Karpas-422 (cell line): ENCODE data around the gene CCDC24. TPM values are rescaled to one million over a fixed set of nuclear protein-coding genes. Genes with fewer than 3 reads are reported as not detected.
A peak's percentile ranks its signal among the peaks of the same experiment; 100 is the strongest.

ENCODE experiments used
- DNase-seq: peaks from one replicate; pipeline ENCODE4 v3.0.0-alpha.2; 2015
- H2AFZ ChIP-seq: fragments of 200-600 bp; sonication (generic); 2 replicates; pipeline ENCODE4 v1.6.1; 2014; ENCODE audit warnings: antibody characterized with exemption, low read length, mixed read lengths
- H3K27ac ChIP-seq: fragments of 200-600 bp; sonication (generic); 2 replicates; pipeline ENCODE4 v1.5.1; 2014; ENCODE audit warnings: mild to moderate bottlenecking, low read length, moderate library complexity
- H3K27me3 ChIP-seq: fragments of 200-600 bp; sonication (generic); 2 replicates; pipeline ENCODE4 v1.6.1; 2014; ENCODE audit warnings: low read length, mixed read lengths
- H3K36me3 ChIP-seq: fragments of 200-600 bp; sonication (generic); 2 replicates; pipeline ENCODE4 v1.6.1; 2014; ENCODE audit warnings: low read length, mixed read lengths; ENCODE audit not compliant: insufficient read depth
- H3K4me1 ChIP-seq: fragments of 200-600 bp; sonication (generic); 2 replicates; pipeline ENCODE4 v1.6.1; 2014; ENCODE audit warnings: mild to moderate bottlenecking, low read length, mixed read lengths
- H3K4me2 ChIP-seq: fragments of 200-600 bp; sonication (generic); 2 replicates; pipeline ENCODE4 v1.6.1; 2014; ENCODE audit warnings: low read length, low read depth, mild to moderate bottlenecking; ENCODE audit not compliant: poor library complexity, severe bottlenecking
- H3K4me3 ChIP-seq: fragments of 200-600 bp; sonication (generic); 2 replicates; pipeline ENCODE4 v1.5.1; 2014; ENCODE audit warnings: mild to moderate bottlenecking, antibody characterized with exemption, low read length, mixed read lengths
- H3K79me2 ChIP-seq: fragments of 200-600 bp; sonication (generic); 2 replicates; pipeline ENCODE4 v1.6.1; 2014; ENCODE audit warnings: mild to moderate bottlenecking, low read length, mixed read lengths
- H3K9ac ChIP-seq: fragments of 200-600 bp; sonication (generic); 2 replicates; pipeline ENCODE4 v1.6.0; 2014; ENCODE audit warnings: low read length
- H3K9me2 ChIP-seq: fragments of 200-600 bp; sonication (generic), shearing (Covaris generic); replicated peaks from 2 replicates; pipeline ENCODE4 v1.6.0; 2014; ENCODE audit warnings: mild to moderate bottlenecking, low read length, moderate library complexity; ENCODE audit not compliant: insufficient read depth
- H3K9me3 ChIP-seq: fragments of 300-700, 200-600 bp; sonication (generic); 2 replicates; pipeline ENCODE4 v1.6.1; 2014; ENCODE audit warnings: low read length, mixed read lengths
- H4K20me1 ChIP-seq: fragments of 200-600 bp; sonication (generic); 2 replicates; pipeline ENCODE4 v1.6.1; 2014; ENCODE audit warnings: mild to moderate bottlenecking, antibody characterized with exemption, low read length, low read depth; ENCODE audit not compliant: insufficient read depth
- total RNA-seq: library from RNA; depleted of rRNA; stranded (reverse); fragments of >200 nt; shearing (Covaris generic); gene quantifications from 2 replicates; pipeline ENCODE4 v1.2.3, GENCODE V29; 2014; ENCODE audit warnings: low replicate concordance

CCDC24 gene
- total RNA-seq, 1 experiment from 2014 or later: 28.1 TPM

DNA sequence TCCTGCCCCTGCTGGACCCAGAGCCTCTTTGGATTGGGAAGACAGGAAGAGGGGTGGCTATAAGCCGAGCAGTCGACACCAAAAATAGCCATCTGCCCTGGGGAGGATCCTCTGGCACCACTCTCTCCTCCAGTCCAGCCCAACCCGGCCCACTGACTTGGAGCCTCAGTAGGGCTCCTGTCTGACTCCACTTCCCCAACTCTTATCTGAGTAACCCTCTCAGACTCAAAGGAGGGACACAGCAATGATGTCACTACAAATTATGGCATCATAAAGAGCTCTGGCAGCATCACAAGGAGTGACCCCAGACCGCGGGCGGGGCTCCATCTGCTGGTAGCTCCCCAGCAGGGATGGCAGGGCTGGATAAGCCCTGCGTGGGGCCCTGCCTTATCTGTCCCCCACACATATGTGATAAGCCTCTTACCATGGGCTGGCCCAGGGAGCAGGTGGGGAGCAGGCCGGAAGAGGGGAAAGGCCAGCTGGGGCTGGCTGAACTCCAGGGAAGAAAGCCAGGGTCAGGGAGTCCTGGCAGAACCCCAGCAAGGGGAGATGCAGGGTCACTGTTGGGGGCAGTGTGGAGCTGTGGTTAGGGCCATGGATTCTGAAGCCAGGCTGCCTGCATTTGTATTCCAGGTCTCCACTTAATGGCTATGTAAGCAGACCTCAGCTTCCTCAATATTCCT is 44.5 kb downstream of the CCDC24 start:
- Histone ChIP-seq H3K36me3 (no peaks in the 10 kb centered on the region), H3K4me2 (no peak overlapping the region)

DNA sequence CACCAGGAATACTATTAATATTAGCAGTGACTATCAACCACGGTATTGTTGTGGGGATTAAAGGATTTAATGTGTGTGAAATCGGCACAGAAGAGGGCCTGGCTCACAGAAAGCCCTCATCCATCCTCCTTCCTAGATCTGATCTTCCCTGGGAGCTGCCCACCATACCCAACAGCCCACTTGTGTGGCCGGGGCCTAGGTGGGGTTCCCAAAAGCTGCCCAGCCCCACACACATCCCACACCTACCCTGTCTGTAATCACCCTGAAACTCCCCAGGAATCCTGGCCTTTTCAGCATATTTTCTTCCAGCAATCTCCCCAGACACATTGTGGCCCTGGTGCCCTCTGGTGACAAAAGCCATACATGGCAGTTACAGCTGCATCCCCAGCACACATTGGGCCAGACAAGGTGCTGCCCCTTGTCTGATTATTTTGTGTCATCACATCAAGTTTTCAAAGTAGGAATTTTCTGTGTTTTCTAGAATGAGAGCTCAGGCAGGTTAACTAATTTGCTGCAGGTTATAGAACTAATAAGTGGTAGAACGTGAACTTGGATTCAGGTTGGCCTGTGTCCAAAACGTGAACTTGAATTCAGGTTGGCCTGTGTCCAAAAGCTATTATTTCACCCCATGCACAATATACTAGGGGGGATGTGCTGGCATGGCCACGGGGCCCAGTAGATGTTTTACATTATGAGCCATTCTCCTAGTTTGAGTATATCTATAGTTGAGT is 45.2 kb downstream of the CCDC24 start:
- no peaks in the 10 kb centered on the region for H3K27me3 ChIP-seq
- no peak overlapping the region for H2AFZ ChIP-seq
- H3K4me3 ChIP-seq: no peak overlapping the region
- no peaks in the 10 kb centered on the region for H3K79me2 ChIP-seq
- DNase-seq: peak; percentile 89
- H3K4me2 ChIP-seq: no peak overlapping the region
- no peaks in the 10 kb centered on the region for H3K9me2 ChIP-seq
- H3K36me3 ChIP-seq: no peaks in the 10 kb centered on the region
- peaks cover 28% of the 10 kb centered on the region for H3K4me1 ChIP-seq
- no peak overlapping the region for H3K9ac ChIP-seq
- no peaks in the 10 kb centered on the region for H3K9me3 ChIP-seq
- H3K27ac ChIP-seq: no peak overlapping the region
- H4K20me1 ChIP-seq: no peaks in the 10 kb centered on the region

More for the DNA sequence above, 44.5 kb downstream of the CCDC24 start:
- H3K4me3 ChIP-seq: no peak overlapping the region
- no peak overlapping the region for H3K27ac ChIP-seq
- no peak overlapping the region for H2AFZ ChIP-seq
- no peaks in the 10 kb centered on the region for H4K20me1 ChIP-seq
- no peaks in the 10 kb centered on the region for H3K79me2 ChIP-seq
- H3K27me3 ChIP-seq: no peaks in the 10 kb centered on the region
- peaks cover 30% of the 10 kb centered on the region for H3K4me1 ChIP-seq
- H3K9me3 ChIP-seq: no peaks in the 10 kb centered on the region
- H3K9ac ChIP-seq: no peak overlapping the region
- H3K9me2 ChIP-seq: no peaks in the 10 kb centered on the region
- DNase-seq: peak; percentile 50

DNA sequence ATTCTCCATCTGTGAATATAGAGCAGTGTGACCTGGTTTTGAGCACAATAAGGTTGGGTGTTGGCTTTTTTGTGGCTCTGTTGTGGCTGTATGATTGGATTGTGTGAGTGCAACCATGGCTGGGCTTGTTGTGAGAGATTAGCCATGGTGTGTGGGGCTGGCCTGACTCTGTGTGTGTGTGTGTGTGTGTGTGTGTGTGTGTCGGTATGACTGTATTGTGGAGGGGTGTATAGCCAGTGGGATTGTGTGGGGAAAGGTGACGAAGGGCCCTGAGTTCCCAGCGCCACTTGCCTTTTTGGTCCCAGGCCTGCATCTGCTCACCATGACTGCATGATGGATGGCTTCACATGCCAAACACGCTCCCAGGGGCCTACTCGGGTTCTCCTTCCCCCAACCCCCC is 45.8 kb downstream of the CCDC24 start:
- DNase-seq: no peak
- no peaks in the 10 kb centered on the region for H3K79me2 ChIP-seq
- H3K27me3 ChIP-seq: no peaks in the 10 kb centered on the region
- H3K4me3 ChIP-seq: no peak overlapping the region
- peaks cover 22% of the 10 kb centered on the region for H3K4me1 ChIP-seq
- no peak overlapping the region for H3K4me2 ChIP-seq
- H3K9ac ChIP-seq: no peak overlapping the region
- no peak overlapping the region for H2AFZ ChIP-seq
- H4K20me1 ChIP-seq: no peaks in the 10 kb centered on the region
- H3K9me2 ChIP-seq: no peaks in the 10 kb centered on the region
- no peaks in the 10 kb centered on the region for H3K9me3 ChIP-seq
- no peak overlapping the region for H3K27ac ChIP-seq
- no peaks in the 10 kb centered on the region for H3K36me3 ChIP-seq

DNA sequence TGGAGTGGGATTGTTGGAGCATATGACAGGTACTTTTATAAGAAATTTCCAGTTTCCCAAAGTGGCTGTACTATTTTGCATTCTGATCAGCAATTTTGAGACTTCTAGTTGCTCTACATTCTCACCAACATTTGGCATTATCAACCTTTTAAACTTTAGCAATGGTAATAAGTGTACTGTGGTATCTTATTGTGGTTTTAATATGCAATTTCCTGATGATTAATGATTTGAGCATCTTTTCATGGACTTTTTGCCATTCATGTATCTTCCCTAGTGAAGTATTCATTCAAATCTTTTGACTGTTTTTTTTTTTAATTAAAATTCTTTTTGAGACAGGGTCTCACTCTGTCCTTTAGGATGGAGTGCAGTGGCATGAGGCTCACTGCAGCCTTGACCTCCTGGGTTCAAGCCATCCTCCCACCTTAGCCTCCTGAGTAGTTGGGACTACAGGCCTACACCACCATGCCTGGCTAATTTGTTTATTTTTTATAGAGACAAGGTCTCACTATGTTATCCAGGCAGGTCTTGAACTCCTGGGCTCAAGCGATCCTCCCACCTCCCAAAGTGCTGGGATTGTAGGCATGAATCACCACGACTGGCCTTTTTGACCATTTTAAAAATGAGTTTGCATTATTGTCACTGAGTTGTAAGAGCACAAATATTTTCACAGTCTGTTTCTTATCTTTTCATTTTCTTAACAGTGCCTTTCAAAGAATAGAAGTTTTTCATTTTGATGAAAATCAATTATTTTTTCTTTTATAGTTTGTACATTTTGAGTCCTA is 47.7 kb downstream of the CCDC24 start:
- Histone ChIP-seq H3K9me3 (no peaks in the 10 kb centered on the region), H3K4me2 (no peak overlapping the region), H4K20me1 (no peaks in the 10 kb centered on the region), H3K27ac (no peak overlapping the region), H3K4me1 (peaks cover 18% of the 10 kb centered on the region), H3K9ac (no peak overlapping the region), H3K9me2 (no peaks in the 10 kb centered on the region), H3K27me3 (no peaks in the 10 kb centered on the region), H3K4me3 (no peak overlapping the region), H2AFZ (no peak overlapping the region), H3K36me3 (no peaks in the 10 kb centered on the region), H3K79me2 (no peaks in the 10 kb centered on the region)
- DNase-seq: no peak

DNA sequence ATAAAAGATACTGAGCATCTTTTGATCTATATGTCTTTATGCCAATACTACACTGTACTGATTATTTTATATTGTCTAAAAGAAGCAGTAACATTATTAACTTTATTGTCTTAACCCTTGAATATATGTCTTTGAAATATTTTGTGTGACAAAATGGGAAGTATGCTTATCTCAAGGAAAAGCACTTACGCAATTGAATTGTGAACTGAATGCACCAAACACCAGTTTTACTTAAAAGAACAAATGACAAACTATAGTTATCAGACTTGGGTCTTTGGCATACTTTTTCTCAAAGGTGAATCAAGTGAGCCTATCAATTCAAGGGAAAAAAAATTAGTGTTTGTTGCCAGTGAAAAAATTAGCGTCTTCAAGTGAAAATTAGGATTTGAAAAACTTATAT is 49.0 kb downstream of the CCDC24 start:
- H3K79me2 ChIP-seq: no peaks in the 10 kb centered on the region
- H3K27me3 ChIP-seq: no peaks in the 10 kb centered on the region
- no peak overlapping the region for H3K27ac ChIP-seq
- no peak for DNase-seq
- H3K36me3 ChIP-seq: no peaks in the 10 kb centered on the region
- H3K4me3 ChIP-seq: no peak overlapping the region
- no peaks in the 10 kb centered on the region for H3K9me2 ChIP-seq
- H4K20me1 ChIP-seq: no peaks in the 10 kb centered on the region
- H2AFZ ChIP-seq: no peak overlapping the region
- H3K9ac ChIP-seq: no peak overlapping the region
- peak overlapping the region; percentile 52 for H3K4me2 ChIP-seq
- H3K9me3 ChIP-seq: no peaks in the 10 kb centered on the region
- peaks cover 18% of the 10 kb centered on the region for H3K4me1 ChIP-seq

DNA sequence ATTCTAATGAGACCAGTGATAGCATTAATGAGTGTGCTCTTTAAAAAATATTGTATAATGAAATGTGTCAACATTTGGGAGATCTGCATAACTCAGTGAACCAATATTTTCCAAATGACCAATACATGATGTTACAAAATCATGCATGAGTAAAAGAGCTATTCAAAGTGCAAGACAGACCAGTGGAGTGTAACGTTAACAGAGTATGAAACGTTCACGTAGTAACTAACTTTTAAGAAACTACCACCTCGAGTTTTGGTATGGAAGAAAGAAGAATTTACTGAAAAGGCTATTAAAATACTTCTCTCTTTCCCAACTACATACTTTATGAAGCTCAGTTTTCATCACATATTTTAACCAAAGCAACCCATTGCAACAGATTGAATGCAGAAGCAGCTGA is 49.4 kb downstream of the CCDC24 start:
- Histone ChIP-seq H4K20me1 (no peaks in the 10 kb centered on the region), H3K4me1 (peaks cover 18% of the 10 kb centered on the region), H3K4me2 (peak overlapping the region; percentile 52), H2AFZ (no peak overlapping the region), H3K27ac (no peak overlapping the region), H3K36me3 (no peaks in the 10 kb centered on the region), H3K79me2 (no peaks in the 10 kb centered on the region), H3K9ac (0 out of 2 replicates have a peak overlapping the region, but pooled peaks have one; percentile 29), H3K4me3 (no peak overlapping the region), H3K27me3 (no peaks in the 10 kb centered on the region), H3K9me3 (no peaks in the 10 kb centered on the region), H3K9me2 (no peaks in the 10 kb centered on the region)
- no peak for DNase-seq

DNA sequence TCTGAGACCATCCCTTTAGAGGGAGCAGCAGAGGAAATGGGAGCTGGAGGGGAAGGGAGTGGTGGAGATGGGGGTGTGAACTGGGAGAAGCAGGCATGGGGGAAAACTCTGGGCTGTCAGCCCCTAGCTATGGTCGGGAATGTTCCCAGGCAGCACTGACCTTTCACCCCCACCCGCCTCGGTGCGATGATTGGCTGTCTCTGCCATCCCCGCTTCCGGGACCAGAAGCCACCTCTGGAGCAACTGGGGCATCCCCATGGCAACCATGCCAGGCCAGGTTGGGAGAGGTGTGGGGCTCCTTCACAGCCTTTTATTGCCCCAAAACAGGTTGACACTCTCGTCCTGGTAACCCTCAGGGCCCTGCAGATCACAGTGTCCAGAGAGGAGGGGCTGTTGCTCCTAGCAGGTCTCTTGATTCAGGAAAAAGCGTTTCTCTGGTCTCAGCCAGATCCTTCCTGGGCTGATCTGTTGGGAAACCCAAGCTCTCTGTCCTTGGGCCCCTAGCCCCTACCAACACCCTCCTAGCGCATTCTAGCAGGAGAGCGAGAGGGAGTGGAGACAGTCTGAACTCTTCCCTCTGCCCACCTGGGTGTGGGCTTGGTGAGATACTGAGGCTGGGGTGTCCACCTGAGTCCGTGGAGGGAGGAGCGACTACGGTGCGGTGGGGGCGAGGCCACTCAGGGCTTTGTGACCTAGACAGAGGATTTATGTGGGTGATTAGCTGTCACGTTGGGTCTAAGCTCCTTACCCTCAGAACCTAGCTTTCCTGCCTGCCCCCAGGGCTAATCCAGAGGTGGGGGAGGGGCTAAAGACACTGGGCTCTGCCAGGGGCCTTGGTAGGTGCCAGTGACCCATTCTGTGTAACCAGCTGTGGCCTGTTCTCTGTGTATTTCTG is 52.0 kb downstream of the CCDC24 start:
- H2AFZ ChIP-seq: no peak overlapping the region
- H3K9me2 ChIP-seq: no peaks in the 10 kb centered on the region
- DNase-seq: no peak
- H3K4me2 ChIP-seq: no peak overlapping the region
- no peaks in the 10 kb centered on the region for H3K9me3 ChIP-seq
- peaks cover 9% of the 10 kb centered on the region for H3K4me1 ChIP-seq
- H3K4me3 ChIP-seq: no peak overlapping the region
- H3K36me3 ChIP-seq: no peaks in the 10 kb centered on the region
- no peaks in the 10 kb centered on the region for H3K27me3 ChIP-seq
- no peak overlapping the region for H3K9ac ChIP-seq
- H4K20me1 ChIP-seq: no peaks in the 10 kb centered on the region
- no peaks in the 10 kb centered on the region for H3K79me2 ChIP-seq
- no peak overlapping the region for H3K27ac ChIP-seq
